SK-N-SH (cell line): Measurements from ENCODE around the gene ARID5A.
A peak's percentile ranks its signal among the peaks of the same experiment; 100 is the strongest.

Experiments
- EP300 ChIP-seq, 2 experiments: IDR thresholded peaks; 2 replicates each; pipeline versions ENCODE4 v1.4.0 to v1.6.1; 2012; ENCODE audit warnings: borderline replicate concordance in 1 of 2, low read depth in 1 of 2, low read length in 1 of 2
- MAX ChIP-seq: IDR thresholded peaks from 2 replicates; pipeline ENCODE4 v1.4.0; 2012; ENCODE audit warnings: low read depth
- NFIC ChIP-seq: IDR thresholded peaks from 2 replicates; pipeline ENCODE4 v1.4.0; 2012; ENCODE audit warnings: borderline replicate concordance
- POLR2AphosphoS5 ChIP-seq: IDR thresholded peaks from 2 replicates; pipeline ENCODE4 v1.6.1; 2012; ENCODE audit warnings: low read depth, low read length
- RAD21 ChIP-seq: IDR thresholded peaks from 2 replicates; pipeline ENCODE4 v1.6.1; 2012; ENCODE audit warnings: mild to moderate bottlenecking, low read length
- RFX5 ChIP-seq: IDR thresholded peaks from 2 replicates; pipeline ENCODE4 v1.6.1; 2012; ENCODE audit warnings: mild to moderate bottlenecking, improper control_type of control experiment, low read length
- USF1 ChIP-seq: IDR thresholded peaks from 2 replicates; pipeline ENCODE4 v1.4.0; 2012; ENCODE audit warnings: low read depth, borderline replicate concordance
- YY1 ChIP-seq: IDR thresholded peaks from 2 replicates; pipeline ENCODE4 v1.4.0; 2012; ENCODE audit warnings: low read depth, mild to moderate bottlenecking
- TF ChIP-seq, protein P1 (sequence below): fragments of 200-600 bp; sonication (generic); IDR thresholded peaks from 2 replicates; pipeline ENCODE4 v1.6.1; 2017; ENCODE audit warnings: antibody characterized with exemption, mild to moderate bottlenecking, moderate library complexity
- TF ChIP-seq, protein P2 (sequence below): IDR thresholded peaks from 2 replicates; pipeline ENCODE4 v1.6.1; 2012; ENCODE audit warnings: mild to moderate bottlenecking, low read depth, low read length, moderate library complexity

DNA sequence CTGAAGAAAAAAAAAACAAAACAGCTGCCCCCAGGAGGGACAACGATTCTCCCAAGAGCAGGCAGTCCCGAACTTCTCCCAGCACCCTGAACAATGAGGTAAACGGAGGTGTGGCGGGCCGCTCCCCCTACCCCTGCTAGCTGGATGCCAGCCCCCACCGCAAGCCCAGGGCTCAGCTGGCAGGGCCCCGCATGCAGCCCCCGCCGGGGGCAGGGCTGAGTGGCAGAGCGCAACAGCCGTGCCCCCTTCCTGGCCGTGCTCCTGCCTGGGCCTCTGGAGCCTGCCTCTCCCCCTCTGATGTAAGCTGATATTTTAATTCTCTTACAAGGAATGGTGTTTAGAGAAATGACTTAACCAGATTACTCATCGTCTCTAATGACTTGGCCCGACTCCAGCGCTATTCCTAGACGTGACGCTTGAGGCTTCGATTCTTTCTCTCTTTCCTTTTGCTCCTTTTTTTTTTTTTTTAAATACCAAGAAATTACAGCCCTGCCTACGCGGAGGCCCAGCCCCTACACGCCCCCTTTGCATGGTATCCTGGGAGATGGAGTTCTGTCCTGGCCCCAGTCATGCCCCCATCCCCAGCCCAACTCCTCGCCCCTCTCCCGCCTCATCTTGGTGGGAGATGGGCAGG is 4.6 kb upstream of the ARID5A start:
- TF ChIP-seq EP300 (IDR thresholded peaks at IDR 0.05; ENCODE audit: borderline replicate concordance in 1 of 2, low read depth in 1 of 2, low read length in 1 of 2): peak in 1 of 2 experiments; percentile 43; a peak in 1 of 4 replicates
- TF ChIP-seq, protein P1, sequence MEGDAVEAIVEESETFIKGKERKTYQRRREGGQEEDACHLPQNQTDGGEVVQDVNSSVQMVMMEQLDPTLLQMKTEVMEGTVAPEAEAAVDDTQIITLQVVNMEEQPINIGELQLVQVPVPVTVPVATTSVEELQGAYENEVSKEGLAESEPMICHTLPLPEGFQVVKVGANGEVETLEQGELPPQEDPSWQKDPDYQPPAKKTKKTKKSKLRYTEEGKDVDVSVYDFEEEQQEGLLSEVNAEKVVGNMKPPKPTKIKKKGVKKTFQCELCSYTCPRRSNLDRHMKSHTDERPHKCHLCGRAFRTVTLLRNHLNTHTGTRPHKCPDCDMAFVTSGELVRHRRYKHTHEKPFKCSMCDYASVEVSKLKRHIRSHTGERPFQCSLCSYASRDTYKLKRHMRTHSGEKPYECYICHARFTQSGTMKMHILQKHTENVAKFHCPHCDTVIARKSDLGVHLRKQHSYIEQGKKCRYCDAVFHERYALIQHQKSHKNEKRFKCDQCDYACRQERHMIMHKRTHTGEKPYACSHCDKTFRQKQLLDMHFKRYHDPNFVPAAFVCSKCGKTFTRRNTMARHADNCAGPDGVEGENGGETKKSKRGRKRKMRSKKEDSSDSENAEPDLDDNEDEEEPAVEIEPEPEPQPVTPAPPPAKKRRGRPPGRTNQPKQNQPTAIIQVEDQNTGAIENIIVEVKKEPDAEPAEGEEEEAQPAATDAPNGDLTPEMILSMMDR: no peak
- TF ChIP-seq MAX: peak; percentile 44; the same call in 1 of the 2 replicates
- TF ChIP-seq RFX5: no peak
- TF ChIP-seq, protein P2, sequence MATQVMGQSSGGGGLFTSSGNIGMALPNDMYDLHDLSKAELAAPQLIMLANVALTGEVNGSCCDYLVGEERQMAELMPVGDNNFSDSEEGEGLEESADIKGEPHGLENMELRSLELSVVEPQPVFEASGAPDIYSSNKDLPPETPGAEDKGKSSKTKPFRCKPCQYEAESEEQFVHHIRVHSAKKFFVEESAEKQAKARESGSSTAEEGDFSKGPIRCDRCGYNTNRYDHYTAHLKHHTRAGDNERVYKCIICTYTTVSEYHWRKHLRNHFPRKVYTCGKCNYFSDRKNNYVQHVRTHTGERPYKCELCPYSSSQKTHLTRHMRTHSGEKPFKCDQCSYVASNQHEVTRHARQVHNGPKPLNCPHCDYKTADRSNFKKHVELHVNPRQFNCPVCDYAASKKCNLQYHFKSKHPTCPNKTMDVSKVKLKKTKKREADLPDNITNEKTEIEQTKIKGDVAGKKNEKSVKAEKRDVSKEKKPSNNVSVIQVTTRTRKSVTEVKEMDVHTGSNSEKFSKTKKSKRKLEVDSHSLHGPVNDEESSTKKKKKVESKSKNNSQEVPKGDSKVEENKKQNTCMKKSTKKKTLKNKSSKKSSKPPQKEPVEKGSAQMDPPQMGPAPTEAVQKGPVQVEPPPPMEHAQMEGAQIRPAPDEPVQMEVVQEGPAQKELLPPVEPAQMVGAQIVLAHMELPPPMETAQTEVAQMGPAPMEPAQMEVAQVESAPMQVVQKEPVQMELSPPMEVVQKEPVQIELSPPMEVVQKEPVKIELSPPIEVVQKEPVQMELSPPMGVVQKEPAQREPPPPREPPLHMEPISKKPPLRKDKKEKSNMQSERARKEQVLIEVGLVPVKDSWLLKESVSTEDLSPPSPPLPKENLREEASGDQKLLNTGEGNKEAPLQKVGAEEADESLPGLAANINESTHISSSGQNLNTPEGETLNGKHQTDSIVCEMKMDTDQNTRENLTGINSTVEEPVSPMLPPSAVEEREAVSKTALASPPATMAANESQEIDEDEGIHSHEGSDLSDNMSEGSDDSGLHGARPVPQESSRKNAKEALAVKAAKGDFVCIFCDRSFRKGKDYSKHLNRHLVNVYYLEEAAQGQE: no peak
- no peak for TF ChIP-seq USF1
- TF ChIP-seq YY1: no peak
- peak; percentile 50; the same call in 1 of the 2 replicates for TF ChIP-seq POLR2AphosphoS5
- peak; percentile 93 for TF ChIP-seq NFIC
- no peak for TF ChIP-seq RAD21
